ENCODE measurements around the gene DOCK2. TPM values are rescaled to one million over a fixed set of nuclear protein-coding genes. Genes with fewer than 3 reads are reported as not detected.

The DOCK2 gene
- total and polyA plus RNA-seq, 2 donors from 2014 or later = 1.0 to 42.0 TPM

GRCh38 chr5:169980418-169981053, 343.5 kb downstream of the DOCK2 start, which contains the start of gene INSYN2B:
INSYN2B (minus strand) TSS chr5:169980495; CDS start chr5:169883898, 96,597 bp downstream.
- FAIRE-seq (no peak), DNase-seq (peak in 4 of 5 donors; percentile 84 to 94 (median 91))
- Histone ChIP-seq H3K4me1 (ENCODE audit: control insufficient read depth in 2 of 3, insufficient read depth in 2 of 3, low read depth in 1 of 3, low read length in 3 of 3) (peaks cover 0 to 3% (median 0%) of the 10 kb centered on the region in 3 donors), H3K9ac (ENCODE audit: low read length in 3 of 3) (peak within 1 kb of the TSS in 1 of 3 donors; percentile 42), H3K27ac (ENCODE audit: low read depth in 2 of 2, low read length in 2 of 2) (no peak within 1 kb of the TSS), H3K4me3 (ENCODE audit: low read length in 3 of 3) (peak within 1 kb of the TSS; percentile 54 to 67 (median 65)), H3K9me3 (ENCODE audit: control insufficient read depth in 2 of 3, insufficient read depth in 1 of 3, low read length in 3 of 3) (no peaks in the 10 kb centered on the region), H3K27me3 (ENCODE audit: control insufficient read depth, insufficient read depth, low read length) (no peaks in the 10 kb centered on the region), H3K36me3 (ENCODE audit: control insufficient read depth in 2 of 3, insufficient read depth in 3 of 3, low read length in 3 of 3) (no peaks in the 10 kb centered on the region)
- intact Hi-C loops (cut with DNase I) = no loop called here
- TF ChIP-seq CTCF (IDR thresholded peaks at IDR 0.05; ENCODE audit: borderline replicate concordance, extremely low read depth, insufficient read depth) = peak; percentile 71

- Histone ChIP-seq H3K9ac (ENCODE audit: low read length in 3 of 3) (no peak overlapping the region), H3K4me1 (ENCODE audit: control insufficient read depth in 2 of 3, insufficient read depth in 2 of 3, low read depth in 1 of 3, low read length in 3 of 3) (no peaks in the 10 kb centered on the region), H3K9me3 (ENCODE audit: control insufficient read depth in 2 of 3, insufficient read depth in 1 of 3, low read length in 3 of 3) (no peaks in the 10 kb centered on the region), H3K36me3 (ENCODE audit: control insufficient read depth in 2 of 3, insufficient read depth in 3 of 3, low read length in 3 of 3) (no peaks in the 10 kb centered on the region), H3K27ac (ENCODE audit: low read depth in 2 of 2, low read length in 2 of 2) (no peak overlapping the region), H3K27me3 (ENCODE audit: control insufficient read depth, insufficient read depth, low read length) (no peaks in the 10 kb centered on the region), H3K4me3 (ENCODE audit: low read length in 3 of 3) (no peak overlapping the region)
- intact Hi-C loops (cut with DNase I) = no loop called here
- FAIRE-seq (no peak), DNase-seq (no peak)
- no peak for TF ChIP-seq CTCF (IDR thresholded peaks at IDR 0.05; ENCODE audit: borderline replicate concordance, extremely low read depth, insufficient read depth)
Observed at GRCh38 chr5:169988206-169988605, 351.1 kb downstream of the DOCK2 start.

GRCh38 chr5:169988947-169989346, 351.9 kb downstream of the DOCK2 start:
- intact Hi-C loops (cut with DNase I) = no loop called here
- H3K9me3 ChIP-seq (ENCODE audit: control insufficient read depth in 2 of 3, insufficient read depth in 1 of 3, low read length in 3 of 3) = no peaks in the 10 kb centered on the region
- DNase-seq = peak in 1 of 5 donors; percentile 27
- H3K36me3 ChIP-seq (ENCODE audit: control insufficient read depth in 2 of 3, insufficient read depth in 3 of 3, low read length in 3 of 3) = no peaks in the 10 kb centered on the region
- TF ChIP-seq CTCF (IDR thresholded peaks at IDR 0.05; ENCODE audit: borderline replicate concordance, extremely low read depth, insufficient read depth) = no peak
- H3K4me1 ChIP-seq (ENCODE audit: control insufficient read depth in 2 of 3, insufficient read depth in 2 of 3, low read depth in 1 of 3, low read length in 3 of 3) = no peaks in the 10 kb centered on the region
- no peak overlapping the region for H3K9ac ChIP-seq (ENCODE audit: low read length in 3 of 3)
- no peak for FAIRE-seq
- no peak overlapping the region for H3K27ac ChIP-seq (ENCODE audit: low read depth in 2 of 2, low read length in 2 of 2)
- no peak overlapping the region for H3K4me3 ChIP-seq (ENCODE audit: low read length in 3 of 3)
- no peaks in the 10 kb centered on the region for H3K27me3 ChIP-seq (ENCODE audit: control insufficient read depth, insufficient read depth, low read length)

Data from kidney (tissue), 14 donors.